GM21619 (cell line): Measurements from ENCODE around the gene ZNF334.

ENCODE experiments used
- ATAC-seq: cut with Tn5 transposase; IDR thresholded peaks from one replicate; pipeline ENCODE4 v1.9.1; 2021; ENCODE audit not compliant: unreplicated experiment

ZNF334 gene

DNA sequence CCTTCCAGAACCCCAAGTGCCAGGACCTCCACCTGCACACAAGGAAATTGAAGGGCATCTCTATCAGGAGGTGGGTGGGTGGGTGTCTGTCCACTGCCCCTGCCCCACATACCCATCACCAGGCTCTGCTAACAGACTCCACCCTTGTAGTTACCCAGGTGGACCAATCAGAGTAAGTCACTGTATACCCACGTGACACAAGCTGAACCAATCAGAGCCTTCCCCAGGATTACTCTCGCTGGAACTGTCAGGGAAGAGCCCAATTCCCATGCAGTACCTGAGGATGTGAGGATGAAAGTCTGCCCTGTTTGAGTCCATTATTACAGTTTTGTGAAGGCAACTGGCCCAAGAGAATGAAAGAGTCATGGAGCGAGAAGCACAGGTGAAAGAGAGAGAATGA is 32.9 kb upstream of the ZNF334 start:
- ATAC-seq = no peak

DNA sequence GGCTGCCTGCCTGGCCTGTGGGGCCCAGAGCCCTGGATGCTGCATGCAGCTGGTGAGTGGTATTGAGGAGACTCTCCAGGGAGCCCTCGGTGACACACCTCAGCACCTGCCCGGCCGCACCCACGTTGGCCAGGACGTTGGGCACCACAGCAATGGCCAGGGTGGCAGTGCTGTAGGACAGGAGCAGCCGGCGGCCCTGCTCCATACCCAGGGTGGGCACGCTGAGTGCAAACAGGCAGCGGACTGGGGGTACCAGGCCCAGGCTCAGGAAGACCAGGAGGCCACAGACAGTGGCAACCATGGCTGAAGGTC is 32.4 kb upstream of the ZNF334 start:
- no peak for ATAC-seq

DNA sequence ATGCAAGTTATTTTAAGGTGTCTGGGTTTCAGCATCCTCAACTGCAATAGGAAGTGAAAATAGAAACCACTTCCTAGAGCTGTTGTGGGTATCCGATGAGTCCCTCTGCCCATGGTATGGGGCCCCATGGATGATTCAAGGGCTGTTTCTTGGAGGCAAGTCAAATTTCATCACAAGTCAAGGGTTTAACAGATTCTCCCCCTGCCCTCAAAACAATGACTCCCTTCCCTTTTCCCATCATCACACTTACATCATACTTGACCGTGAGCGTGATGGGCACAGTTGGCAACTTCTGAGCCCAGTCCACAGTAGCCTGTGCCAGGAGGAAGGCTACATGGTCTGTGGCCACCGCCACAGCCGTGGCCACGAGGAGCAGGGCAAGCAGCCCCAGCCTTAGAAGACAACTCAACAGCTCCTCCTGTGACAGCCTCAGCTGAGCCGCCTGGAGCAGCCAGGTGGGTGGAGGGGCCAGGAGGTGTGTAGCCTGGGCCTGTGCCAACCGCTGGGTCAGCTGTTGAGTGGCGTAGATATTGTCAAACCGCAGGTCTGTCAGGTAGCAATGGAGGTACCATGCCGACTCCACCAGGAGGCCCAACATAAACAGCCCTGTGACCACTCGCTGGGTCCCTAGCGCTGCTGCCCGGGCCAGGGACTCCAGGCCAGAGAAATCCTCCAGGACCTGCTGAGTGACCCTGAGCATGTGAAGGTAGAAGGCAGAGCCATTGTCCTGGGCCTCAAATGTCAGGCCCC is 31.9 kb upstream of the ZNF334 start:
- ATAC-seq = no peak

DNA sequence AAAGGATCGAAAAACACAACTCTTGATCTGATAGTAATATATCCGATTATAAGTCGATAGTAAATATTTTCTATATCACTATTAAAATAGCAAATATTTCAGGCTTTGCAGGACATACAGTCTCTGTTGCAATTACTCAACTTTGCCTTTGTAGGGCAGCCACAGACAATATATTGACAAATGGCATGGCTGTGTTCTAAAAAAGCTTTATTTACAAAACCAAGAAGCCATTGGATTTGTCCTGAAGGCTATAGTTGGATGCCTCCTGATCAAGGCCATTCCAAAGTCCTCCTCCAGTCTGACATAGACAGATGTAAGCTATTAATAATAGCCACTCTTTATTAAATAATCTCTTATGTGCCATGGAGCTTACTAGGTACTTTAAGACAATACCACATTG is 31.2 kb upstream of the ZNF334 start:
- ATAC-seq = no peak

DNA sequence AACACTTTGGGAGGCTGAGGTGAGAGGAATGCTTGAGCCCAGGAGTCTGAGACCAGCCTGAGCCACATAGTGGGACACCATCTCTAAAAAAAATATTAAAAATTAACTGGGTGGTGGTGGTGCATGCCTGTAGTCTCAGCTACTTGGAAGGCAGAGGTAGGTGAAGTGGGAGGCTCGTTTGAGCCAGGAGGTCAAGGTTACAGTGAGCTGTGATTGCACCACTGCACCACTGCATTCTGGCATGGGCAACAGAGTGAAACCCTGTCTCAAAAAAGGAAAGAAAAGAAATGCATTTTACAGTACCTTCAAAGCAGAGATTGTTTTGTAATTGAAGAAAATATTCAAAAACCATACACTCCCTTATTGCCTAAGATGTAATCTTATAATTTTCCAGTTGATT is 30.6 kb upstream of the ZNF334 start:
- no peak for ATAC-seq

DNA sequence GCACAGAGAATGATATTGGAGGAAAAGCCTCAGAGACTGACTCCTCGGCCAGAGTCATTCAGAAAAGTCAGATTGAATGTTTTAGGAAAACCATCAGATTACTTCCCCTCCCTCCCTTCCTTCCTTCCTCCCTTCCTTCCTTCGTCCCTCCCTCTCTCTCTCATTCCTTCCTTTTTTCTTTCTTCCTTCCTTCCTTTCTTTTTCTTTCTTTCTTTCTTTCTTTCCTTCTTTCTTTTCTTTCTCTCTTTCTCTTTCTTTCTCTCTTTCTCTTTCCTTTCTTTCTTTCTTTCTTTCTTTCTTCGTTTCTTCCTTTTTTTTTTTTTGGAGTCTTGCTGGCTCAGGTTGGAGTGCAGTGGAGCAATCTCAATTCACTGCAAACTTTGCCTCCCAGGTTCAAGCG is 29.7 kb upstream of the ZNF334 start:
- ATAC-seq = no peak

DNA sequence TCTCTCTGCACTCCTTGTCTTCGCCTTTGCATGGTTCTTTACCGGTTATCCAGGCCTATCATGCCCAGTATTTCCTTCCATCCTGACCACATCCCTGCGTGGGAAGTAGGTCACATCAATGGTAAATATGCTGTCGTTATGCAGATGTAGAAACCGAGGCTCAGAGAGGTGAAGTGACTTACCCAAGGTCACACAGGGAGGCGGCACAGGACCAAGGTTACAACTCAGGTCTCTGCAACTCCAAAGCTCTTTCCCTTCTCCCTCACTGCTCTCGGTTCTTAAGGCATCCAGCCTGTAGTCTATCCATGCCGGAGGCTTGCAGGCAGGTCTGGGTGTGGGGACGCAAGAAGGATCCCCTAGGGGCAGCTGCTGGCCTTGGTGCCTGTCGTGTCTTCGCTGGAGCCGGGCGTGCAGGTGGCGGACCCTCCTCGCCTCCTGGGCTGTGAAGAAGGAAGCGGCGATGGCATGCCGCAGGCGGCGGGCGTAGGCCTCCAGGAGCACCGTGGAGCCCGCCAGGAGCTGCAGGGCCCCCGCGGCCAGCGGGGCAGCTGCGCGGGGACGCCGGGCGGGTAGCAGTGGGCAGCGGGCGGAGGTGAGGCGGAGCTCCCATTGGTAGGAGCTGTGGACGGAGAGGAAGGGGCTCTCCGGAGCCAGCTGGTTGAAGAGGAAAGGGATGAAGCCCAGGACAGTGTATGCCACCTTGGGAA is 28.0 kb upstream of the ZNF334 start:
- ATAC-seq = no peak

DNA sequence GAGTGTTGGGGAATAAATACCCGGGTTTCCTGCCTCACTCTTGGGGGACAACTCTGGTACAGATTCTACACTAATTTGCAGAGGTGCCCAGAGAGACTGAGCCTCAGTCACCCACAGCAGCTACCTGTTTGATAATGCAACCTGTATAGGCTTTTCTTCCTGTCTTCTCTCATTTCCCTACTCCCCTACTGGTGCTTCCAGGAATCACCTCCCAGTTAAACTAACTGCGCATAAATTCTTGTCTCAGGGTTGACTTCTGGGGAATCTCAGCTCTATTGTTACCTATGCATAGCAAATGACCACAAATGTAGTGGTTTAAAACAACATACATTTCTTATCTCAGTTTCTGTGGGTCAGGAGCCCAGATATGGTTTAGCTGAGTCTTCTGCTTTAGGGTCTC is 25.8 kb upstream of the ZNF334 start:
- no peak for ATAC-seq

DNA sequence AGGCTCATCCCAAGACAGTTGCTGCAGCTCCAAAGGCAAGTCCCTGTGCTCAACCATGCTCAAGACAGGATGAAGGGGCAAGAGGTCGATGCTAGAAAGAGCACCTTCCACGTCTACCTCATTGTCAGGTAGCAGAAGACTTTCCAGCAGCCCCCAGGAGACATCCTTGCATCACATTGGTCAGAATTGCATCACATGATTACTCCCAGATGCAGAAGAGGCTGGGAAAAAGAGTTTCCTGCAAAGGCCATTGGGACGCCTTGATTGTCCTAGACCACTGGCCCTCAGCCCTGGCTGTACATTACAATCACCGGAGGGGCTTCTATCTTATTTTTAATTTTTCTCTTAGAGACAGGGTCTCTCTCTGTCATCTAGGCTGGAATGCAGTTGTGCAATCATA is 17.3 kb upstream of the ZNF334 start:
- no peak for ATAC-seq

DNA sequence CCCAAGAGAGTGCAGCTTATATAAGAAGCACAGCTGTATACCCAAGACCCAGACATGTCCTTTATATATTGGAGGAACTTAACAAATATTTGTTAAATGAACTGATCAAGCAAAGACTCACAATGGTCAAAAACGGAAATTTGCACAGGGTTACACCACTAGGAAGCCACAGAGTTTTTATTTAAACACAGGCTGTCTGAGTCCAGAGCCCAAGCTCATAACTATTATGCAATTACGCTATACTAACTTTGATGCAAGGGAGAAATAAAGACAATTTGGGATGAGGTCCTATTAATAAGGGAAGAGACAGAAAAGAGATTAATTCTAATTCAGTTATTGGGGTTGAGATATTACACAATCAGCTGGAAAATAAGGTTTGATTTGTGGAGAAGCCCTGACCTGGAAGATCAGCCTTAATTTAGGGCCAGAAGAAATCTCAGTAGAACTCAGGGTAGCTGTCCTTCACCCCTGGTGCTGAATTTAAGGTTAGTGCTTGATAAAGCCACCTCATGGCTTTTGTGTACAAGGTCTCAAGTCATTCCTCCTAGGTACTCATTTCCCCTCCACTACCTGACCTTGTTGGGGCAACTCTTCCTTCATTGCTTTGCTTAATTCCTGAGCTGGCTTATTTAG is 10.5 kb upstream of the ZNF334 start:
- ATAC-seq = no peak

DNA sequence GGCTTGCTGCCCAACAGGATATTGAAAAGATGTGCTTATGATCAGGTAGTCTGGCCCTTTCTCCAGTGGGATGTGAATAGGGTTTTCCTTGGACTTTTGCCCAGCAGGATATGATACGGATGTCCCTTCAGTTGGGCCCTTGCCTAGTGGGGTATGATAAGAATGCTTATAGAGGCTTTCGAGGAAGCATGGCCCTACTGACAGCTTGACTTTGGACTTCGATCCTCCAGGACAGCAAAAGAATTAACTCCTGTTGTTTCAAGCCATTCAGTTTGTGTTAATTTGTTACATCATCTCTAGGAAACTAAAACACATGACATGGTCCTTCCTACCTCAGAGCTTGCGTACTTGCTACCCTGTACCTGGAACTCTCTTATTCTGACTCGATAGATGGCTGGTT is 9.7 kb upstream of the ZNF334 start:
- ATAC-seq = no peak

DNA sequence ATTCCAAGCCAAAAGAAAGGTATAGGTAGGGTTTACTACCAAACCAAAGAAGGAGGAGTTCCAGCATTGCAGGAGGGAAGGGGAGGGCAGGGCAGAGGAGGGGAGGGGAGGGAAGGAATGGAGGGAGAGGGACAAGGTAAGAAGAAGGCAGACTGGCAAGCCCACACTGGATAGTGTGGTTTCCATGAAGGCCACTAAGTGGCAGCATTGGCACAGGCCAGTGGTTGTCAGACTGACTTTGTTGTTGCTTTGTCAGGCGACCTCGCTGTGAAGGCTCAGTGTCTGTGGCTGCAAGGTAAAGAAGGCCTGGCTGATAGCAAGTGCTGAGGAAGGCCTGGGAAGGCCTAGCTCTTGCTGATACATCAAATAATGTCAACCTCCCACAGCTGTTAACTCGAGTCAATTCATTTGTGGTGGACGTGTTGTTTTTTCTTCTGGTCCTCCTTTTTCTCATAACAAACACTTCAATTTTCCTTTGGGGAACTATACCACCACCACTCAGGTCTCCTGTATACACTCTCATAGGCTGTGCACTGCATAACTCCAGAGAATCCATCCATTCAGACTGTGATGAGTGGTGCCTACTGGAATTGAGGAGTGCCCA is 7.7 kb upstream of the ZNF334 start:
- ATAC-seq = no peak

DNA sequence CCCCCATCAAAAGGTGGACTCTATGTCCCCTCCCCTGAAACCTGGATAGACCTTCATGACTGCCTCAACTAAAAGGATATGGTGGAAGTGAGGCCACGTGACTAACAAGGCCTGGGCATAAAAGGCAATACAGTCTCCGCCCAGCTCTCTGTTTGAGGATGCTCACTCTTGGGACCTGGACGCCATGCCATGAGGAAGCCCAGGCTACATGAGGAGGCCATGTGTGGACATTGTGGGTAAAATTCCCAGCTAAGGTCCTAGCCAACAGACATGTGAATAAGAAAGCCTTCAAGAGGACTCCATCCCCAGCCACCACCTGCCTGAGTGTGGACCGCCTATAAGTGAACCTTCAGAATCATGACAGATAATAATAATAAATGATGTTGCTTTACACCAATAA is 7.2 kb upstream of the ZNF334 start:
- ATAC-seq = no peak

DNA sequence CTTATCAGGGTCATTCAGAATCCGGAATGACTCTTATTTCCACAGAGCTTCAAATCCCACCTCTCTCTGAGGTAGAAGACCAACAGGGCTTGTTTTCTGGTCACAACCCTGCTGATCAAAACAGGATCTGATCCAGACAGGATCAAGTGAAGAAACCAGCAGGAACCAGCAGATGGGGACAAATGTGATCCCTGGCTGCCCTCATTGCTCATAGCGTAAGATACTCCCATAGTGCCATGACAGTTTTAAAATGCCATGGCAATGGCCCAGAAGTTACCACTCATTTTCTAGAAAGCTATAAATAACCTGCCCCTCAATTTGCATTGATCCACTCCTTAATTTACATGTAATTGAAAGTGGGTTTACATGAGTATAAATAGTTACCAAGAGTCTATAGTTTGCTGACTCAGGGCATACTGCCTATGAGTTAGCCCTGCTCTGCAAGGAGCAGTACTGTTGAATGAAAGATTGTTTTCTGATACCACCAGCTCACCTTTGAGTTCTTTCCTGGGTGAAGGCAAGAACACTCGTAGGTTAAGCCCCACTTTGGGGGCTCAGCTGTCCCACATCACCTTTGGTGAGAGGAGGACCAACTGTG is 6.2 kb upstream of the ZNF334 start:
- no peak for ATAC-seq

DNA sequence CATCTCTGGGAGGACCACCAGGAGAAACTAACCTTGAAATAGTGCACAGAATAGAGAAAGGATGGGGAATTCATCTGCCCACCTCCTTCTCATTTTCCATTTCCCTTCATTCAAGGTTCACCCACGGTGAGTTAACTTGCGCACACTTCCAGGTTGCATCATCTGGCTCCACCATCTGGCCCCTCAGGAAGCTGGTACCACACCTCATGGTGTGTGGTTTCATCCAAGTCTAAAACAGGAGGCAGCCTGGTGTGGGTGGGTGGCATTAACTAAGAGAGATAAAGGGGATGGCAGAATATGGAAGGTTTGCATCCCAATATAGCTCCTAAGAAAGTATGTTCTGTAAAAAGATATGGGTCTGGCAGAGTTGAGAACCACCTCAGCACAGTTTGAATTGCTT is 3.8 kb downstream of the ZNF334 start:
- no peak for ATAC-seq

DNA sequence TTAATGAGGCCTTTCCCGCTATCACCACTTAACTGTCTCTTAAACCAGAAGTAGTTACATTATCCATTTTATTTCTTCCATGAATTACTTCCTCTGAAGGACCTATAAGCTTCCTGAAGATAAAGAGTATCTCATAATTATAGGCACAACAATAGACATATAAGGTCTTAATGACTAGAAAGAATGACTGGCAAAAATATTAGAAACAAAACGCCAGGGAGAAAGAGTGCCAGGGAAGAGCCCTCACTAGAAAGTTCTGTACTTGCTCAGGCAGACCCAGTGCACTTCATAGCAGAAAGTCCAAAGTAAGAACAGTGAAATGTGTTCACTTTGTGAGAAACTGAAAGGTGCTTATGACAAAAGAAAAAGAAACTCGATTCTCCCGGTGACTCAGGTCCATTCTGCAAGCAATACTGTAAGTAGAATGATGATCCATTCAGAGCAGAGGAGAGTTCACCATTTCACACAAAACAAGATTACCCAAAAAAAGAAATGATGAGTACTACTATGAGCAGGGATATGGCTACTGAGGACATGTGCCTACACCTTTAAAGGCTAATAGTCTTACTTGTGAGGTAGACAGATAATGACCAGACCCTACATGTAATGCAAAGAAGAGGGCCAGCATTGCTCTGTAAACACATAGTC is 5.5 kb downstream of the ZNF334 start:
- no peak for ATAC-seq

DNA sequence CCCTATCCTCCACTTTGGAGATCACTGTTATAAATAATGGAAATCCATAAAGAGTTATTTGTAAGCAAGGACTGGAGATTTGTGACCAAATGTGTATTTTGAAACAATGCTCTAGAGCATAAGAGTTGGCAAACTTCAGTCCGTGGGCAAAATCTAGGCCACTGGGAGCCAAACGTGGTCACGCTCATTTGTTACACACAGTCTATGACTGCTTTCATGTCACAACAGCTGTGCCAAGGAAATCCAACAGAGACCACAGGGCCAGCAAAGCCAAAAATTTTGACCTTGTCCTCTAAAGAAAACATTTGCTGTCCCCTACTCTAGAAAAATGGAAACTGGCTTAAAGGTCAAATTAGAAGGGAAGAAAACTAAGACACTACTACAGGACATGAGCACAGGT is 7.9 kb downstream of the ZNF334 start:
- no peak for ATAC-seq

DNA sequence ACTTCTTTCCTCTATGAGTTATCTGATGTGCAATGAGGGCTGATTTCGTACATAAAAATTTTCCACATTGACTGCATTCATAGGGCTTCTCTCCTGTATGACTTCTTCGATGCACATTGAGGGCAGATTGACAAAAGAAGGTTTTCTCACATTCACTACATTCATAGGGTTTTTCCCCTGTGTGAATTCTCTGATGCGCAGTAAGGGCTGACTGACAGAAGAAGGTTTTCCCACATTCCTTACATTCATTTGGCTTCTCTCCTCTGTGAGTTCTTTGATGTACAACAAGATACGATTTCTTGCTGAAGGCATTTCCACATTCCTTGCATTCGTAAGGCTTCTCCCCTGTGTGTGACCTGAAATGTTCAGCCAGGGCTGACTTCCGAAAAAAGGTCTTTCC is 11.4 kb downstream of the ZNF334 start:
- no peak for ATAC-seq

DNA sequence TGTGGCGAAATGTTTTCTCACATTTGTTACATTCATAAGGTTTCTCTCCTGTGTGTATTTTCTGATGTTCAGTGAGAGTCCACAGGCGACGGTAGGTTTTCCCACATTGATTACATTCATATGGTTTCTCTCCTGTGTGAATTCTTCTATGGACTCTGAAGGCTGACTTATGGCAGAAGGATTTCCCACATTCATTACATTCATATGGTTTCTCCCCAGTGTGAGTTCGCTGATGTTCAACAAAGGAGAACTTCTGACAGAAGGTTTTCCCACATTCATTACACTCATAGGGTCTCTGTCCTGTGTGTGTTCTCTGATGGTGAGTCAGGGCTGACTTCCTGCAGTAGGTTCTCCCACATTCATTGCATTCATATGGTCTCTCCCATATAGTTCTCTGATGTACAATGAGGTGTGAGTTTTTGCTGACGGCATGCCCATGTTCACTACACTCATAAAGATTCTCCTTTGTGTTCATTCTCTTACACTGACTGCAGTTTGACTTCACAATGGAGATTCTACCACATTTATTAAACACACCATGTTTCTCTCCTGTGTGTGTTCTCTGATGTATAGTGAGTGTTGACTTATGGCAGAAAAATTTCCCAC is 11.9 kb downstream of the ZNF334 start:
- no peak for ATAC-seq

DNA sequence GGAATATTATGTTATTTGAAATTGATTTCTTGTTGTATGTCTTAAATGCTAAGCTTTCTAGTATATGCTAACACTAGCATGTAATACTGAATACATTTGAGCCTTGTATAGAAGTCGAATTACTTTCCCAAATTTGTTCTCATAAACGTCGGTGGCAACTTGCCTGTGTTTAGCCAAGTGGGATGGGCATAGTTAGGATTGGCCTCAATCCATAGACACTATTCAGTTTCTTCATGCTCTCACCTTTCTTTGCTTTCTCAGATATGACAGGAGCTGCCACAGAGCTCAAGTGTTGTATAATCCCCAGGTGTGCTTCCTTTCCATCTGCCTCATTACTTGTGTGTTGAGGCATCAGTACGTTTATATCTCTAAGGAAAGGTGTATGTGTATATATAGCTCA is 19.3 kb downstream of the ZNF334 start:
- no peak for ATAC-seq

DNA sequence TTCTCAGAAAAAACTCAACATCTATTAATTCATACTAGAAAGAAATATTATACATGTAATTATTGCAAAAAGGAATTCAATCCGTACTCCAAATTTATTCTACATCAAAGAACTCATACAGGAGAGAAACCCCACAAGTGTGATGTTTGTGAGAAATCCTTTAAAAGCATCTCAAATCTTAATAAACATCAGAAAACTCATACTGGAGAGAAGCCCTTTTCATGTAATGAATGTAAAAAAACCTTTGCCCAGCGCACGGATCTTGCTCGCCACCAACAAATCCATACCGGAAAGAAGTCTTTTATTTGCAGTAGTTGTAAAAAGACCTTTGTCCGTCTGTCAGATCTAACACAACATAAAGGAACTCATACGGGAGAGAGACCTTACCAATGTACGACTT is 22.0 kb downstream of the ZNF334 start:
- no peak for ATAC-seq
